ENCODE data around the gene TRAT1.

The TRAT1 gene

GRCh38 chr3:108822123-108822897, at the start of gene TRAT1:
Gene TRAT1, plus strand, starts transcription at chr3:108822786. Its CDS starts 142 bp downstream, at chr3:108822928.
- H3K36me3 ChIP-seq (ENCODE audit: control insufficient read depth in 5 of 5, insufficient read depth in 5 of 5, low read length in 5 of 5) = no peaks in the 10 kb centered on the region
- H3K4me3 ChIP-seq (ENCODE audit: low read depth in 1 of 5, low read length in 5 of 5) = no peak within 1 kb of the TSS
- no peaks in the 10 kb centered on the region for H3K4me1 ChIP-seq (ENCODE audit: control insufficient read depth in 5 of 5, insufficient read depth in 5 of 5, low read length in 5 of 5)
- no peak within 1 kb of the TSS for H3K9ac ChIP-seq (ENCODE audit: low read length in 5 of 5)
- H3K27me3 ChIP-seq (ENCODE audit: control insufficient read depth in 5 of 5, insufficient read depth in 4 of 5, low read length in 5 of 5) = no peaks in the 10 kb centered on the region
- no peaks in the 10 kb centered on the region for H3K9me3 ChIP-seq (ENCODE audit: control insufficient read depth in 5 of 5, low read length in 5 of 5)
- H3K27ac ChIP-seq (ENCODE audit: low read depth, low read length) = no peak within 1 kb of the TSS

- Histone ChIP-seq H3K4me1 (ENCODE audit: control insufficient read depth in 5 of 5, insufficient read depth in 5 of 5, low read length in 5 of 5) (no peaks in the 10 kb centered on the region), H3K4me3 (ENCODE audit: low read depth in 1 of 5, low read length in 5 of 5) (no peak overlapping the region), H3K36me3 (ENCODE audit: control insufficient read depth in 5 of 5, insufficient read depth in 5 of 5, low read length in 5 of 5) (no peaks in the 10 kb centered on the region), H3K9me3 (ENCODE audit: control insufficient read depth in 5 of 5, low read length in 5 of 5) (no peaks in the 10 kb centered on the region), H3K27me3 (ENCODE audit: control insufficient read depth in 5 of 5, insufficient read depth in 4 of 5, low read length in 5 of 5) (no peaks in the 10 kb centered on the region), H3K27ac (ENCODE audit: low read depth, low read length) (no peak overlapping the region), H3K9ac (ENCODE audit: low read length in 5 of 5) (no peak overlapping the region)
These were observed 46.9 kb upstream of the TRAT1 start for GRCh38 chr3:108775649-108776048.

- Histone ChIP-seq H3K4me3 (ENCODE audit: low read depth in 1 of 5, low read length in 5 of 5) (no peak overlapping the region), H3K27me3 (ENCODE audit: control insufficient read depth in 5 of 5, insufficient read depth in 4 of 5, low read length in 5 of 5) (no peaks in the 10 kb centered on the region), H3K9me3 (ENCODE audit: control insufficient read depth in 5 of 5, low read length in 5 of 5) (no peaks in the 10 kb centered on the region), H3K36me3 (ENCODE audit: control insufficient read depth in 5 of 5, insufficient read depth in 5 of 5, low read length in 5 of 5) (no peaks in the 10 kb centered on the region), H3K9ac (ENCODE audit: low read length in 5 of 5) (no peak overlapping the region), H3K4me1 (ENCODE audit: control insufficient read depth in 5 of 5, insufficient read depth in 5 of 5, low read length in 5 of 5) (no peaks in the 10 kb centered on the region), H3K27ac (ENCODE audit: low read depth, low read length) (no peak overlapping the region)
These were observed 43.1 kb upstream of the TRAT1 start for GRCh38 chr3:108779496-108779895.

- Histone ChIP-seq H3K27me3 (ENCODE audit: control insufficient read depth in 5 of 5, insufficient read depth in 4 of 5, low read length in 5 of 5) (no peaks in the 10 kb centered on the region), H3K4me3 (ENCODE audit: low read depth in 1 of 5, low read length in 5 of 5) (no peak overlapping the region), H3K4me1 (ENCODE audit: control insufficient read depth in 5 of 5, insufficient read depth in 5 of 5, low read length in 5 of 5) (no peaks in the 10 kb centered on the region), H3K9ac (ENCODE audit: low read length in 5 of 5) (no peak overlapping the region), H3K27ac (ENCODE audit: low read depth, low read length) (no peak overlapping the region), H3K36me3 (ENCODE audit: control insufficient read depth in 5 of 5, insufficient read depth in 5 of 5, low read length in 5 of 5) (no peaks in the 10 kb centered on the region), H3K9me3 (ENCODE audit: control insufficient read depth in 5 of 5, low read length in 5 of 5) (no peaks in the 10 kb centered on the region)
These were observed 42.4 kb upstream of the TRAT1 start for GRCh38 chr3:108780235-108780634.

- Histone ChIP-seq H3K27me3 (ENCODE audit: control insufficient read depth in 5 of 5, insufficient read depth in 4 of 5, low read length in 5 of 5) (no peaks in the 10 kb centered on the region), H3K9ac (ENCODE audit: low read length in 5 of 5) (no peak overlapping the region), H3K4me3 (ENCODE audit: low read depth in 1 of 5, low read length in 5 of 5) (no peak overlapping the region), H3K36me3 (ENCODE audit: control insufficient read depth in 5 of 5, insufficient read depth in 5 of 5, low read length in 5 of 5) (no peaks in the 10 kb centered on the region), H3K4me1 (ENCODE audit: control insufficient read depth in 5 of 5, insufficient read depth in 5 of 5, low read length in 5 of 5) (no peaks in the 10 kb centered on the region), H3K27ac (ENCODE audit: low read depth, low read length) (no peak overlapping the region), H3K9me3 (ENCODE audit: control insufficient read depth in 5 of 5, low read length in 5 of 5) (no peaks in the 10 kb centered on the region)
These were observed 31.1 kb upstream of the TRAT1 start for GRCh38 chr3:108791473-108791872.

GRCh38 chr3:108804437-108804836, 18.1 kb upstream of the TRAT1 start:
- Histone ChIP-seq H3K27me3 (ENCODE audit: control insufficient read depth in 5 of 5, insufficient read depth in 4 of 5, low read length in 5 of 5) (no peaks in the 10 kb centered on the region), H3K9me3 (ENCODE audit: control insufficient read depth in 5 of 5, low read length in 5 of 5) (no peaks in the 10 kb centered on the region), H3K27ac (ENCODE audit: low read depth, low read length) (no peak overlapping the region), H3K4me1 (ENCODE audit: control insufficient read depth in 5 of 5, insufficient read depth in 5 of 5, low read length in 5 of 5) (no peaks in the 10 kb centered on the region), H3K4me3 (ENCODE audit: low read depth in 1 of 5, low read length in 5 of 5) (no peak overlapping the region), H3K36me3 (ENCODE audit: control insufficient read depth in 5 of 5, insufficient read depth in 5 of 5, low read length in 5 of 5) (no peaks in the 10 kb centered on the region), H3K9ac (ENCODE audit: low read length in 5 of 5) (no peak overlapping the region)

- Histone ChIP-seq H3K27ac (ENCODE audit: low read depth, low read length) (no peak overlapping the region), H3K36me3 (ENCODE audit: control insufficient read depth in 5 of 5, insufficient read depth in 5 of 5, low read length in 5 of 5) (no peaks in the 10 kb centered on the region), H3K4me1 (ENCODE audit: control insufficient read depth in 5 of 5, insufficient read depth in 5 of 5, low read length in 5 of 5) (no peaks in the 10 kb centered on the region), H3K27me3 (ENCODE audit: control insufficient read depth in 5 of 5, insufficient read depth in 4 of 5, low read length in 5 of 5) (no peaks in the 10 kb centered on the region), H3K9me3 (ENCODE audit: control insufficient read depth in 5 of 5, low read length in 5 of 5) (no peaks in the 10 kb centered on the region), H3K4me3 (ENCODE audit: low read depth in 1 of 5, low read length in 5 of 5) (no peak overlapping the region), H3K9ac (ENCODE audit: low read length in 5 of 5) (no peak overlapping the region)
These were observed 17.6 kb upstream of the TRAT1 start for GRCh38 chr3:108804966-108805365.

GRCh38 chr3:108806316-108806715, 16.3 kb upstream of the TRAT1 start:
- Histone ChIP-seq H3K9ac (ENCODE audit: low read length in 5 of 5) (no peak overlapping the region), H3K27ac (ENCODE audit: low read depth, low read length) (no peak overlapping the region), H3K36me3 (ENCODE audit: control insufficient read depth in 5 of 5, insufficient read depth in 5 of 5, low read length in 5 of 5) (no peaks in the 10 kb centered on the region), H3K27me3 (ENCODE audit: control insufficient read depth in 5 of 5, insufficient read depth in 4 of 5, low read length in 5 of 5) (no peaks in the 10 kb centered on the region), H3K4me1 (ENCODE audit: control insufficient read depth in 5 of 5, insufficient read depth in 5 of 5, low read length in 5 of 5) (no peaks in the 10 kb centered on the region), H3K4me3 (ENCODE audit: low read depth in 1 of 5, low read length in 5 of 5) (no peak overlapping the region), H3K9me3 (ENCODE audit: control insufficient read depth in 5 of 5, low read length in 5 of 5) (no peaks in the 10 kb centered on the region)

GRCh38 chr3:108818404-108818803, 4.2 kb upstream of the TRAT1 start:
- Histone ChIP-seq H3K36me3 (ENCODE audit: control insufficient read depth in 5 of 5, insufficient read depth in 5 of 5, low read length in 5 of 5) (no peaks in the 10 kb centered on the region), H3K4me3 (ENCODE audit: low read depth in 1 of 5, low read length in 5 of 5) (no peak overlapping the region), H3K9ac (ENCODE audit: low read length in 5 of 5) (no peak overlapping the region), H3K4me1 (ENCODE audit: control insufficient read depth in 5 of 5, insufficient read depth in 5 of 5, low read length in 5 of 5) (no peaks in the 10 kb centered on the region), H3K27me3 (ENCODE audit: control insufficient read depth in 5 of 5, insufficient read depth in 4 of 5, low read length in 5 of 5) (no peaks in the 10 kb centered on the region), H3K27ac (ENCODE audit: low read depth, low read length) (no peak overlapping the region), H3K9me3 (ENCODE audit: control insufficient read depth in 5 of 5, low read length in 5 of 5) (no peaks in the 10 kb centered on the region)

GRCh38 chr3:108820586-108820985, 2.0 kb upstream of the TRAT1 start:
- H3K4me3 ChIP-seq (ENCODE audit: low read depth in 1 of 5, low read length in 5 of 5) = no peak overlapping the region
- no peaks in the 10 kb centered on the region for H3K9me3 ChIP-seq (ENCODE audit: control insufficient read depth in 5 of 5, low read length in 5 of 5)
- H3K4me1 ChIP-seq (ENCODE audit: control insufficient read depth in 5 of 5, insufficient read depth in 5 of 5, low read length in 5 of 5) = no peaks in the 10 kb centered on the region
- H3K36me3 ChIP-seq (ENCODE audit: control insufficient read depth in 5 of 5, insufficient read depth in 5 of 5, low read length in 5 of 5) = no peaks in the 10 kb centered on the region
- no peak overlapping the region for H3K27ac ChIP-seq (ENCODE audit: low read depth, low read length)
- H3K27me3 ChIP-seq (ENCODE audit: control insufficient read depth in 5 of 5, insufficient read depth in 4 of 5, low read length in 5 of 5) = no peaks in the 10 kb centered on the region
- H3K9ac ChIP-seq (ENCODE audit: low read length in 5 of 5) = no peak overlapping the region

Measured in subcutaneous abdominal adipose tissue (tissue), 5 donors.